GM21528 (cell line): ENCODE data around the gene SERPINB8.
A peak's percentile ranks its signal among the peaks of the same experiment; 100 is the strongest.
"Not testable (repeated sequence)": the region's sequence is repeated elsewhere in the genome, so short reads cannot be mapped to it uniquely, and the experiment has no call there.

ENCODE experiments used
- ATAC-seq: cut with Tn5 transposase; IDR thresholded peaks from one replicate; pipeline ENCODE4 v1.9.1; 2021; ENCODE audit warnings: mild to moderate bottlenecking, moderate library complexity; ENCODE audit not compliant: unreplicated experiment, low FRiP score

SERPINB8 gene

GRCh38 chr18:63969942-63970808 lies at the start of gene SERPINB8:
SERPINB8 (plus strand) TSS chr18:63970081; CDS start chr18:63978309, 8,228 bp downstream.
- ATAC-seq = peak; percentile 97

DNA sequence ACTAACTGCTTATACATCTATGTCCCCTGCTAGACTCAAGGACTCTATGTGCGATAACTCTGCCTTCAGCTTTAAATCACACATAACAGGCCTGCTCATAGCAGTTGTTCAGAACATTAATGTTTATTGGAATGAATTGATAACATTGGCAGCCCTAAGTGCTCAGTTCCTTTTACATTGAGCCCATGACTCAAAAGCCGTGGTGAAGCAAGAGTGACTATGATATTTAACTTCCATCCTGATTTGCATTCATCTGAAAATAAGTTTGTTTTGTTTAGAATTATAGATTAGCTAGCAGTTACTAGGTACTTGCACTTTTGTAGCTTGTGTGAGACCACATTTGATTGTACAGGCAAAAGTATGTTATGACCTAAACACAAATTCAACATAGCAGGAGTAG lies 47.8 kb upstream of the SERPINB8 start:
- ATAC-seq = no peak

GRCh38 chr18:63924551-63924950 lies 45.3 kb upstream of the SERPINB8 start:
- no peak for ATAC-seq

- ATAC-seq = no peak
Measured at GRCh38 chr18:63928331-63928730, 41.5 kb upstream of the SERPINB8 start.

DNA sequence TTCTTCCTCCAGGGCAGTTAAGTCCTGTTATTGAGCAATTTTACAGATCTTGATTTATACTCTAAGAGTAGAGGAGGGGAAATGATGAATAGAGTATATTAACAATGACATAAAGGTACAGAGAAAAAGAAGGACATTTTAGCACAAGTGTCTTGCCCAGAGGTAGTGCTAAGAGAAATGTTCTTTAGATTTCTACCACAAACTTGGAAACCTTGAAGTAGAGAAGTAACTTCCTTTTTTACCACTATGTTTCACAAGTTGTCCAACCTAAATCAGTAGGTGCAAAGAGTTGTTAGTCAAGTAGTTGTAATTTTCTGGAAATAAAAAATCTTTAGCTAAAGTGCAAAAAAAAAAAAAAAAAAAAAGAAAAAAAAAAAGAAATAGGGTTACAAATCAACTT lies 40.5 kb upstream of the SERPINB8 start:
- ATAC-seq = not testable (repeated sequence)

DNA sequence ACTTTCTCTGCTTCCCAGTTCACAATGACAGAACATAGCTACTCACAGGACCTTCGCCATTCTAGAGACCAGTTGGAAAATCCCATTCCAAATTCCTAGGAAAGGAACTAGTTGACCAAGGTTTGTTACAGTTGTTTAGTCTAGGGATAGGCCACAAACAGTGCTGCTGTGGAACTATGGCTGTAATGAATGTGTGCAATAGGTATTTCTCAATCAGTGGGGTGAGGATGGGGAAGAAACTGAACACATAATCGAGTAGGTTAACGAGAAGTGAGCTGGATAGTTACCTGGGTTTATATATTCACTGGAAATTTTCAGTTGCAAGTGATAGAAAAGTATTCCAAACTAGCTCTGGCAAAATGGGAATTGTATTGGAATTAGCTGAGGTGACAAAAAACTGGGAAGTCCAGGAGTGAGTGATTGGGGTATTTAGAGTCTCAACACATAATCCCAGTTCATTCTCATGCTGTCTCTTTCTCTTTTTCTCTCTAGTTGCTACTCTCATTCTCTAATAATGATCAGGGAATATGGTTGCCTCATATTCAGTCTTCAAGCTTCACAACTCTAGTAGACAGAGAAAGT lies 39.0 kb upstream of the SERPINB8 start:
- ATAC-seq = no peak

DNA sequence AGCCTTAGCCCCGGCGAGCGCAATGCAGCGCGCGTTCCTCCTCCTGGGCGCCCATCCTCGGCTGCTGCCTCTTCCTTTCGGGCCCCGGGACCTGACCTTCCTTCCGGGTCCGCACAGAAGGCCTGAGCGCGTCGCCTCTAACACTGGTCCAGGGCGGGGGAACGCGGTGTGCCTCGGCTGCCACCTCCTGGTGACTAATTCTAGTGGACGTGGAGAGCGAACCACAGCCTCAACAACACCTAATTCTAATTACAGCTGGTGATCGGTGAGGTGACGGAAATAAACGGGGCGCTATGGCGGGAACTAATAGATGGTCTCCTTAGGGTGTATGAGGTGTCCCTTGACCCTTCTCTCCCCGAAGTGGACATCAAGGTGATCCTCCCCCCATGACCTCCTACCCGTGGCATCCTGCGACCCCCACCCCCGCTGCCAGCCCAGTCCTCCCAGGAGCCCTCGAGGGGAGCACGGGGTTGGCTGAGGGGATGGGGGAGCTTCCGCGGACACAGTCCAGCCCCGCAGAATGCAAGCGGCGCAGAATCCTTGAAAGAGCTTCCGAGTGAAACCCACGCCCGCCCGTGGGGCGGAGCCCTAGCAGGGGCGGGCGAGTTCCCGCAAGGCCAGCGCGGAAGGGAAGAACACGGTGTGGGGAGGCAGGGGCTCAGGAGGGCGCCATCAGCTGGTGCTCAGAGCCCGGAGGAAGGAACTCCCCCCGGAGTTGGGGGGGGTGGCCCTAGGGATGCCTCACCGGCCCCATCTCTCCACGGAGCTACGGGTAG lies 33.5 kb upstream of the SERPINB8 start:
- ATAC-seq = peak; percentile 99

- peak; percentile 19 for ATAC-seq
Measured at GRCh38 chr18:63936932-63937393, 32.9 kb upstream of the SERPINB8 start.

GRCh38 chr18:63940008-63940407 lies 29.9 kb upstream of the SERPINB8 start:
- no peak for ATAC-seq

DNA sequence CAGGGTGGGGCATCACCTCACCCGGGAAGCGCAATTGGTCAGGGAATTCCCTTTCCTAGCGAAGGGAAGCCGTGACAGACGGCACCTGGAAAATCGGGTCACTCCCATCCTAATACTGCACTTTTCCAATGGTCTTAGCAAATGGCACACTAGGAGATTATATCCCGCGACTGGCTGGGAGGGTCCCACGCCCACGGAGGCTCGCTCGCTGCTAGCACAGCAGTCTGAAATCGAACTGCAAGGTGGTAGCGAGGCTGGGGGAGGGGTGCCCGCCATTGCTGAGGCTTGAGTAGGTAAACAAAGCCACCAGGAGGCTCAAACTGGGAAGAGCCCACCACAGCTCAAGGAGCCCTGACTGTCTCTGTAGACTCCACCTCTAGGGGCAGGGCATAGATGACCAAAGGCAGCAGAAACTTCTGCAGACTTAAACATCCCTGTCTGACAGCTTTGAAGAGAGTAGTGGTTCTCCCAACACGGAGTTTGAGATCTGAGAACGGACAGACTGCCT lies 29.3 kb upstream of the SERPINB8 start:
- not testable (repeated sequence) for ATAC-seq

DNA sequence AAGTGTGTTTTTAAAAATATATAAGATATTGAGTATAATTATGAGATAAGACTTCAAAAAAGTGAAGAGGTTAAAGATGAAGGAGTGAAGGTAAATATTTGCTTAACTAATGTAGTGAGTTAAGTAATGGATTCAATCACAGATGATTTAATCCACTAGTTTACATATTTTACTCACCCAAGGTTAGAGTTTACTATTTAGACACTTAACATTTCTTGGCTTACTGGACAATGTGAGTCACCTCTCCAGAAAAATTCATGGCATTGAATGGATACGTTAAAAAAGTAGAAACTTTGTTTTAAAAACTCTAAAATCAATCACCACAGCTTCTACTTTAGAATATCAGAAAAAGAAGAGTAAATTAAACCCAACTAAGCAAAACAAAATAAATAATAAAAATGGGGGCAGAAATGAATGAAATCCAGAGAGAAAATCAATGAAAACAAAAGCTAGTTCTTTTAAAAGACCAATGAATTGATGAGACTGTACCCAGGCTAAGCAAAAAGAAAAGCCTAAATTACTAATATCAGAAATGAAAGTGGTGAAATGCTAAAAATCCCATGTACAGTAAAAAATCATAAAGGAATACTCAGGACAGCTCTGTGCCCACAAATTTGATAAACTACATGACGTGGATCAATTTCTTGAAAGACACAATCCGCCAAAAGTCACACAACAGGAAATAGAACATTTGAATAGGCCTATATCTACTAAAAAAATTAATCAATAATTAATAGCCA lies 22.7 kb upstream of the SERPINB8 start:
- no peak for ATAC-seq

DNA sequence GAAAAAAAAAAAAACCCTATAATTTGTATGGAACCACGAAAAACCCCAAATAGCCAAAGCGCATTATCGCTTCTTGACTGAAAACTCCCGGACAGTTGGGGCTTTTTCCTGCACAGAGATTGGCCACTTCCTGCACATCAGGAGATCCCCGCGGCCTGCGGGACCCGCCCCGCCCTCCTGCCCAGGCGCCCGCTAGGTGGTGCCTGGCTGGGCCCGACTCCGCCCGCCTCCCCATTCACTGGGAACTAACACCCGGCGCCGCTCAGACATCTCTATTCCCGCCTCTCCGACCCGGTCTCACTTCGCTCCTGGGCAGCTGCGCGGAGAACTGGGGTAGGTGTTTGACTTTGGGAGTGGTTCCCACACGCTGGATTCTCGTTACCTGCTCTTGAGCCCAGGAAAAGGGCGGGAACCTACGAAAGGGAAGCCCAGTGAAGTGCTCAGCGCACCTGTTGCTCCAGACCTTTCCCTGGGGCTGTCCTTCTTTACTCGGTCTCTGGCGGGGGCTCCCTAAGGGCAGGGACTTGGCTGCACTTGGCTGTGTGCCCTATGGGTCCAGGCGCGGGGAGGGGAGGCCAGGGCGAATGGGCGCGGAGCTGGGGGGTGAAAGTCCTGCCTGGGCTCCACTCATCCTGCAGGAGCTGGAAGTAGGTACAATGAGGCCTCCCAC lies 20.7 kb upstream of the SERPINB8 start, which contains the start of gene HMSD:
Gene HMSD (plus strand): TSS at position 234 of the 670 bp plus-strand sequence. CDS start 4,155 bp downstream, outside the sequence.
- ATAC-seq = peak; percentile 93

- ATAC-seq = peak; percentile 48
Measured at GRCh38 chr18:63951302-63951705, 18.6 kb upstream of the SERPINB8 start.

DNA sequence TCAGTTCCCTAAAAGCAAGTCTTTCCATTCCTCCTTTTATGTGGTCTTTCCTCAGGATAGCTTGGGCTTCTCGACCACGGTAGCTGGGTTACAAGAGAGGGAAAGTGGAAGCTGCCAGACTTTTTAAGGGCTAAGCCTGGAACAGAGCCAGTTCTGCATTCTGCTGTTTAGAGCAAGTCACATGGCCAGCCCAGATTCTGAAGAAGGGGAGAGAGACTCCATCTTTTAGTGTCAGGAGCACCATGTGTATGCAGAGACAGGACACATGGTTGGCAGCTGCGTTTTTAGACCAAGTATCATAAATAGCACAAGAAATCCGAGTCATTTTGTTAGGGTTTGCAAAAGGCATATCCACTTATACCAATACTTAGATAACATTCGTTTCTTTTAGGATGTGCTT lies 16.1 kb upstream of the SERPINB8 start:
- no peak for ATAC-seq

GRCh38 chr18:63956755-63957154 lies 13.1 kb upstream of the SERPINB8 start:
- ATAC-seq = no peak

GRCh38 chr18:63960891-63961290 lies 9.0 kb upstream of the SERPINB8 start:
- ATAC-seq = no peak

GRCh38 chr18:63961435-63961980 lies 8.4 kb upstream of the SERPINB8 start:
- no peak for ATAC-seq

DNA sequence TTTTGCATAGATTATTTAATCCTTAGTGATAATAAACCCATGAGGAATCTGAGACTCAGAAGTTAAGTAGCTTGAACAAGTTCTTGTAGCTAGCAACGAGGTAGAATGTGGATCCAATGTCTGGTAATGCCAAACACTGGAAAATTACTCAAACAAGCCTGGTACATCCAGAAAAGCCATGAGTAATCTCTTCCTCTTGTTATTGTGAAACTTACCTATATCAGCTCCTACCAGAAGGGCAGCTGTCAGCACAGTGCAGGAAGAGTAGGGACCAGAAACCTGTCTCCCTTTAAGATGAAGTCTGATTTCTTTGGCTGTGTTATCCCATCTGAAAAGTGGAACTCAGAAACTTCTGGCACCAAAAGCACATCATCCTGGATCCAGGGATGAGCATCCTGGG lies 7.7 kb upstream of the SERPINB8 start:
- no peak for ATAC-seq

- peak; percentile 70 for ATAC-seq
Measured at GRCh38 chr18:63963615-63964256, 6.1 kb upstream of the SERPINB8 start.
